Neural progenitor cell (in vitro differentiated cells): ENCODE measurements around the gene POF1B. TPM values are rescaled to one million over a fixed set of nuclear protein-coding genes. Genes with fewer than 3 reads are reported as not detected.
"Not testable (repeated sequence)": the region's sequence is repeated elsewhere in the genome, so short reads cannot be mapped to it uniquely, and the experiment has no call there.

Experiments
- DNase-seq: peaks from one replicate; pipeline ENCODE4 v3.0.0-alpha.2; 2016; ENCODE audit warnings: low spot score
- H2AFZ ChIP-seq: fragments of 200-600 bp; sonication (generic); replicated peaks from 2 replicates; pipeline ENCODE4 v1.6.1; 2016; ENCODE audit warnings: antibody characterized with exemption
- H3F3A ChIP-seq: fragments of 200-600 bp; sonication (generic); 2 replicates; pipeline ENCODE4 v1.6.1; 2016; ENCODE audit warnings: antibody characterized with exemption, low read depth
- H3K27ac ChIP-seq: fragments of 200-600 bp; sonication (generic); 2 replicates; pipeline ENCODE4 v1.5.1; 2016; ENCODE audit warnings: mild to moderate bottlenecking
- H3K27me3 ChIP-seq: fragments of 200-600 bp; sonication (generic); 2 replicates; pipeline ENCODE4 v1.6.1; 2016; ENCODE audit warnings: mild to moderate bottlenecking, moderate library complexity
- H3K36me3 ChIP-seq: fragments of 200-600 bp; sonication (generic); 2 replicates; pipeline ENCODE4 v1.5.1; 2016
- H3K4me1 ChIP-seq: fragments of 200-600 bp; sonication (generic); 2 replicates; pipeline ENCODE4 v1.6.1; 2016; ENCODE audit warnings: mixed run types
- H3K4me2 ChIP-seq: fragments of 200-600 bp; sonication (generic); 2 replicates; pipeline ENCODE4 v1.6.1; 2016
- H3K4me3 ChIP-seq: fragments of 200-600 bp; sonication (generic); 2 replicates; pipeline ENCODE4 v1.5.1; 2016
- H3K79me2 ChIP-seq: fragments of 200-600 bp; sonication (generic); 2 replicates; pipeline ENCODE4 v1.6.1; 2016; ENCODE audit warnings: low read depth
- H3K9ac ChIP-seq: fragments of 200-600 bp; sonication (generic); 2 replicates; pipeline ENCODE4 v1.6.1; 2016
- H3K9me3 ChIP-seq: fragments of 200-600 bp; sonication (generic); 2 replicates; pipeline ENCODE4 v1.5.1; 2016; ENCODE audit warnings: low read depth
- H4K20me1 ChIP-seq: fragments of 200-600 bp; sonication (generic); 2 replicates; pipeline ENCODE4 v1.6.1; 2016; ENCODE audit warnings: low read depth
- H3K27ac Mint-ChIP-seq: 3 replicates; pipeline ENCODE4 v1.8.0; 2021; ENCODE audit warnings: mixed read lengths
- H3K27me3 Mint-ChIP-seq: 2 replicates; pipeline ENCODE4 v1.8.0; 2022; ENCODE audit warnings: low read depth, mild to moderate bottlenecking, inconsistent platforms, moderate library complexity, mixed read lengths; ENCODE audit not compliant: insufficient read depth
- H3K36me3 Mint-ChIP-seq: 3 replicates; pipeline ENCODE4 v1.8.0; 2021; ENCODE audit warnings: mixed read lengths
- H3K4me1 Mint-ChIP-seq: 3 replicates; pipeline ENCODE4 v1.8.0; 2021; ENCODE audit warnings: mixed read lengths
- H3K4me3 Mint-ChIP-seq: 3 replicates; pipeline ENCODE4 v1.8.0; 2021; ENCODE audit warnings: mild to moderate bottlenecking, moderate library complexity, mixed read lengths
- H3K9me3 Mint-ChIP-seq: 3 replicates; pipeline ENCODE4 v1.8.0; 2020; ENCODE audit warnings: mixed read lengths
- EZH2 ChIP-seq: fragments of 200-600 bp; sonication (generic); IDR thresholded peaks from 2 replicates; pipeline ENCODE4 v1.6.1; 2017; ENCODE audit warnings: antibody characterized with exemption, mild to moderate bottlenecking, moderate library complexity
- EZH2phosphoT487 ChIP-seq: fragments of 200-600 bp; sonication (generic); IDR thresholded peaks from 2 replicates; pipeline ENCODE4 v1.6.1; 2017; ENCODE audit warnings: antibody characterized with exemption
- total RNA-seq: library from RNA; depleted of rRNA; stranded (reverse); fragments of >200 nt; gene quantifications from 2 replicates; pipeline ENCODE4 v1.2.3, GENCODE V29; 2015; ENCODE audit warnings: low replicate concordance
- TF ChIP-seq, protein P1 (sequence below): fragments of 200-600 bp; sonication (generic); IDR thresholded peaks from 2 replicates; pipeline ENCODE4 v1.5.1; 2017; ENCODE audit warnings: antibody characterized with exemption, mild to moderate bottlenecking

POF1B gene
- total RNA-seq, 1 donor from 2014 or later: not detected

DNA sequence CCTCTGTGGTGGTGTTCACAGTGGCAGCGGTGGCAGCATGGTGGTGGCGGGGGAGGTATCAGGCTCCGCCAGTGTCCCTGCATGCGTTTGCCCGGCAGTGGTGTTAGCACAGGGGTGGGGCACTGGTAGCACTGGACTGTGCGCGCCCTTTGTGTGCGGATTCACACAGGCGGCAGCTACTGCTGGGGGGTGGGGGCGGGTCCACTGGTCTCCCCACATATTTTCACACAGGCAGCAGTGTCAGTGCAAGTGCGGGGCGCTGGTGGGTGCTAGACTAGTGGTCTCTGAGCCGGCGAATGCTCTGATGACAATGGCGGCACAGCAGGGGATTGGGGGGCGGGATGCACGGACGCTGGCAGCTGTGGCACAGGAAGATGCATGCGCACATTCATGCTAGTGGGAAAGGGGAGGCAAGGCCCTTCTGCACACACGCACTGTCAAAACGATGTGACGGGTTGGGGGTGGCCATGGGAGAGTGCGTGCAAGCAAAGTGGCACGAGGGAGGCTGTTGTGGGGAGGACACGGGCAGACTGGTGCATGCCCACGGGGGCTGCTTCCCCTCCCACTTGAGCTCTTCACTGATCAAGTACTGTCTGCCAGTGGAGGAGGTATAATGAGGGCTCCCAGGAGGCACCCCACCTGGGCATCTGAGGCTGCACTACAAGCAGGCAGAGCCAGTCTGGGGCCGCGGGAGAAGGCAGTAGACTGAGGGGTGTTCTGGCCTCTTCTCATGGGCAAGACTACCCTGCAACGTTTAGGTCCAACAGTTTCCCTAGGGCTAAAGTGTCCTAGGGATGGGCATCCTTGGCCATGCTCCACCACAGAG, 53.0 kb downstream of the POF1B start:
- Histone ChIP-seq H3K27ac (no peak overlapping the region), H3K4me1 (no peaks in the 10 kb centered on the region), H3K4me2 (no peak overlapping the region), H3K36me3 (no peaks in the 10 kb centered on the region), H2AFZ (no peak overlapping the region), H3K9me3 (no peaks in the 10 kb centered on the region), H3F3A (no peaks in the 10 kb centered on the region), H4K20me1 (no peaks in the 10 kb centered on the region), H3K4me3 (no peak overlapping the region), H3K9ac (no peak overlapping the region), H3K79me2 (no peaks in the 10 kb centered on the region), H3K27me3 (no peaks in the 10 kb centered on the region)
- Mint-ChIP-seq H3K9me3 (peaks cover 10% of the 10 kb centered on the region), H3K27me3 (peaks cover 2% of the 10 kb centered on the region), H3K4me1 (no peaks in the 10 kb centered on the region), H3K36me3 (no peaks in the 10 kb centered on the region), H3K4me3 (no peak overlapping the region), H3K27ac (no peak overlapping the region)
- TF ChIP-seq EZH2phosphoT487 (no peak), EZH2 (no peak)
- DNase-seq: no peak

DNA sequence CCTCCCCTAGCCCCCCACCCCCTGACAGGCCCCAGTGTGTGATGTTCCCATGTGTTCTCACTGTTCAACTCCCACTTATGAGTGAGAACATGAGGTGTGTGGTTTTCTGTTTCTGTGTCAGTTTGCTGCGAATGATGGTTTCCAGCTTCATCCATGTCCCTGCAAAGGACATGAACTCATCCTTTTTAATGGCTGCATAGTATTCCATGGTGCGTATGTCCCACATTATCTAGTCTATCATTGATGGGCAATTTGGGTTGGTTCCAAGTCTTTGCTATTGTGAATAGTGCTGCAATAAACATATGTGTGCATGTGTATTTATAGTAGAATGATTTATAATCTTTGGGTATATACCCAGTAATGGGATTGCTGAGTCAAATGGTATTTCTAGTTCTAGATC, 68.1 kb downstream of the POF1B start:
- not testable (repeated sequence) for H3K4me3 Mint-ChIP-seq, H3K4me3 ChIP-seq, DNase-seq, H3K27me3 ChIP-seq, H3K9ac ChIP-seq, H4K20me1 ChIP-seq, H2AFZ ChIP-seq, H3K27ac Mint-ChIP-seq, H3K36me3 ChIP-seq, H3K9me3 Mint-ChIP-seq, H3K4me1 ChIP-seq, H3K79me2 ChIP-seq, H3K27ac ChIP-seq, H3K36me3 Mint-ChIP-seq, H3F3A ChIP-seq, H3K4me1 Mint-ChIP-seq, H3K4me2 ChIP-seq, H3K27me3 Mint-ChIP-seq, H3K9me3 ChIP-seq

DNA sequence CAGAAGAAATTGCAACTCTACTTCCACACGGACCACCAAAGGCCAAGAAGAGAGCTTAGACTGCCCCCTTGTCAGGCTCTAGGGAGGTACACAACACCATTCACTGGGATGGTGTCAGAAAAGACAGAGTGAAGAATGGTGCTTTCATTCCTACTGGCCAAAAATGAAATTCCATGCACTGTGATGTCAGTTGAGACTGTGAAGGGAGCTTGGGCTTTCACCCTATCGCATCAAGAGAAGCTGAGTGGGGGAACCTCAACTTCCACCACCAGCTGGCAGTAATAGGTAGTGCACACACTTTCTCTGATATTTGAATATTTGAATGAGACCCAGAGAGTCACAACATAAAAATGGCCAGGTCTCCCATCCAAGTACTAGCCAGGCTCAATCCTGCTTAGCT, 69.7 kb downstream of the POF1B start:
- Histone ChIP-seq H4K20me1 (no peaks in the 10 kb centered on the region), H3K9me3 (peaks cover 4% of the 10 kb centered on the region), H3K79me2 (no peaks in the 10 kb centered on the region), H3K27ac (no peak overlapping the region), H3K27me3 (no peaks in the 10 kb centered on the region), H3K4me3 (no peak overlapping the region), H2AFZ (no peak overlapping the region), H3F3A (no peaks in the 10 kb centered on the region), H3K9ac (no peak overlapping the region), H3K36me3 (no peaks in the 10 kb centered on the region), H3K4me1 (no peaks in the 10 kb centered on the region), H3K4me2 (no peak overlapping the region)
- Mint-ChIP-seq H3K36me3 (no peaks in the 10 kb centered on the region), H3K4me1 (no peaks in the 10 kb centered on the region), H3K27me3 (no peaks in the 10 kb centered on the region), H3K4me3 (no peak overlapping the region), H3K9me3 (peaks cover 6% of the 10 kb centered on the region), H3K27ac (no peak overlapping the region)
- DNase-seq: peak; percentile 6
- TF ChIP-seq, protein P1, sequence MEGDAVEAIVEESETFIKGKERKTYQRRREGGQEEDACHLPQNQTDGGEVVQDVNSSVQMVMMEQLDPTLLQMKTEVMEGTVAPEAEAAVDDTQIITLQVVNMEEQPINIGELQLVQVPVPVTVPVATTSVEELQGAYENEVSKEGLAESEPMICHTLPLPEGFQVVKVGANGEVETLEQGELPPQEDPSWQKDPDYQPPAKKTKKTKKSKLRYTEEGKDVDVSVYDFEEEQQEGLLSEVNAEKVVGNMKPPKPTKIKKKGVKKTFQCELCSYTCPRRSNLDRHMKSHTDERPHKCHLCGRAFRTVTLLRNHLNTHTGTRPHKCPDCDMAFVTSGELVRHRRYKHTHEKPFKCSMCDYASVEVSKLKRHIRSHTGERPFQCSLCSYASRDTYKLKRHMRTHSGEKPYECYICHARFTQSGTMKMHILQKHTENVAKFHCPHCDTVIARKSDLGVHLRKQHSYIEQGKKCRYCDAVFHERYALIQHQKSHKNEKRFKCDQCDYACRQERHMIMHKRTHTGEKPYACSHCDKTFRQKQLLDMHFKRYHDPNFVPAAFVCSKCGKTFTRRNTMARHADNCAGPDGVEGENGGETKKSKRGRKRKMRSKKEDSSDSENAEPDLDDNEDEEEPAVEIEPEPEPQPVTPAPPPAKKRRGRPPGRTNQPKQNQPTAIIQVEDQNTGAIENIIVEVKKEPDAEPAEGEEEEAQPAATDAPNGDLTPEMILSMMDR: peak; percentile 12
- TF ChIP-seq EZH2phosphoT487 (no peak), EZH2 (no peak)

DNA sequence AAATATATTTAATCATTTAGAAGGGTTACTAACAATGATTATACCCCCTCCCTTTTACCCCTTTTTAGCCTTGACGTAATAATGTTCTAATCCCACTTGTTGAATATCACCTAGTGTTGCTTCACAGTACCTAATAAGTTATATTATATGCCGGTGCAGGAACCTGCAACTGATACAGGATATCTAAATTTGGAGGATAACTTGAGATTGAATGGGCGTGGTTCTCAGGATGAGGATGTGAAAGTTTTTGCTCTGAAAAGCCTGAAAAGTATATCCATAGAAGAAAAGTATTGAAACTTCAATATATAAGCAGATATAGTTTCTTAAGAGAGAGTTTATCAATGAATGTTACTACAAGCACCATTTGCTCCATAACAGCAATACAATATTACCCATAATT, 75.9 kb downstream of the POF1B start:
- Mint-ChIP-seq H3K36me3 (no peaks in the 10 kb centered on the region), H3K4me3 (no peak overlapping the region), H3K27ac (no peak overlapping the region), H3K4me1 (no peaks in the 10 kb centered on the region), H3K9me3 (peaks cover 3% of the 10 kb centered on the region), H3K27me3 (no peaks in the 10 kb centered on the region)
- Histone ChIP-seq H3K36me3 (no peaks in the 10 kb centered on the region), H3K27ac (no peak overlapping the region), H4K20me1 (no peaks in the 10 kb centered on the region), H3K4me1 (no peaks in the 10 kb centered on the region), H3K9ac (no peak overlapping the region), H3K4me2 (no peak overlapping the region), H3K9me3 (peaks cover 4% of the 10 kb centered on the region), H3K27me3 (no peaks in the 10 kb centered on the region), H3K79me2 (no peaks in the 10 kb centered on the region), H2AFZ (no peak overlapping the region), H3K4me3 (no peak overlapping the region), H3F3A (no peaks in the 10 kb centered on the region)
- TF ChIP-seq EZH2 (no peak), EZH2phosphoT487 (no peak)
- TF ChIP-seq, protein P1: no peak
- DNase-seq: no peak
